GM12891 (cell line): ENCODE results near the gene DOCK6. TPM values are rescaled to one million over a fixed set of nuclear protein-coding genes. Genes with fewer than 3 reads are reported as not detected.

Experiments
- DNase-seq: peaks from one replicate; pipeline ENCODE4 v3.0.0; 2011; ENCODE audit warnings: low spot score; ENCODE audit not compliant: insufficient read length
- FAIRE-seq: peaks from 2 replicates; lab custom pipeline; 2011; peaks lifted over from hg19 to GRCh38; lab: Jason Lieb, UNC
- PAX5 ChIP-seq: IDR thresholded peaks from 2 replicates; pipeline ENCODE4 v1.6.1; 2011; ENCODE audit warnings: low read length, moderate library complexity, mild to moderate bottlenecking; ENCODE audit not compliant: insufficient read depth, severe bottlenecking
- POLR2A ChIP-seq: IDR thresholded peaks from 2 replicates; pipeline ENCODE4 v1.6.1; 2011; ENCODE audit warnings: low read depth, low read length, control low read depth
- POLR2AphosphoS5 ChIP-seq: IDR thresholded peaks from 2 replicates; pipeline ENCODE4 v1.6.1; 2011; ENCODE audit warnings: low read depth, low read length, control low read depth
- POU2F2 ChIP-seq: IDR thresholded peaks from 2 replicates; pipeline ENCODE4 v1.6.1; 2011; ENCODE audit warnings: low read depth, mild to moderate bottlenecking, control low read depth, low read length, moderate library complexity
- SPI1 ChIP-seq: IDR thresholded peaks from 2 replicates; pipeline ENCODE4 v1.6.1; 2011; ENCODE audit warnings: low read depth, low read length, control low read depth
- TAF1 ChIP-seq: IDR thresholded peaks from 2 replicates; pipeline ENCODE4 v1.6.1; 2011; ENCODE audit warnings: low read depth, low read length, control low read depth
- polyA plus RNA-seq: library from polyadenylated mRNA; unstranded; fragments of >200 nt; gene quantifications from one replicate; pipeline ENCODE4 v1.2.1, GENCODE V29; 2012; ENCODE audit warnings: low read depth, missing spikeins, inconsistent platforms; ENCODE audit not compliant: missing spikeins

DOCK6 gene
- polyA plus RNA-seq, result 11.7 TPM

GRCh38 chr19:11261971-11262839 is at the start of gene DOCK6:
Gene DOCK6 (minus strand): TSS chr19:11262524. CDS start chr19:11262440, 84 bp downstream.
- TF ChIP-seq TAF1 (no peak), POLR2A (no peak), PAX5 (no peak), POLR2AphosphoS5 (no peak), POU2F2 (no peak)
- FAIRE-seq, result no peak
- peak; percentile 63 for DNase-seq

GRCh38 chr19:11306337-11306736 is 44.0 kb upstream of the DOCK6 start:
- no peak for DNase-seq
- FAIRE-seq, result no peak
- TF ChIP-seq PAX5, result no peak

DNA sequence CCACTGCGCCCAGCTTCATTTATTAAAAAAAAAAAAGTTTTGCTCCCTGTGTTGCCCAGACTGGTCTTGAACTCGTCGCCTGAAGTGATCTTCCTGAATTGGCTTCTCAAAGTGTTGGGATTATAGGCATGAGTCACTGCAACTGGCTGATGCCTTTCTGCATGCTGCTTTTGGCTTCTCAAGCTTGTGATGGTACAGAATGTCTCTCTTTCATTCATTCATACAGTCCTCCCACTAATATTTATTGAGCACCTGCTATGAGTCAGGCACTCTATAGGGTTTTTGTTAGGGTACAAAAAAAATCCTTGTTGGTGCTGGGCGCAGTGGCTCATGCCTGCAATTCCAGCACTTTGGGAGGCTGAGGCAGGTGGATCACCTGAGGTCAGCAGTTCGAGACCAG is 42.6 kb upstream of the DOCK6 start:
- FAIRE-seq (no peak), DNase-seq (no peak)
- no peak for TF ChIP-seq POLR2AphosphoS5
- no peak for TF ChIP-seq POLR2A
- TF ChIP-seq TAF1, result no peak
- no peak for TF ChIP-seq SPI1
- no peak for TF ChIP-seq POU2F2
- no peak for TF ChIP-seq PAX5

DNA sequence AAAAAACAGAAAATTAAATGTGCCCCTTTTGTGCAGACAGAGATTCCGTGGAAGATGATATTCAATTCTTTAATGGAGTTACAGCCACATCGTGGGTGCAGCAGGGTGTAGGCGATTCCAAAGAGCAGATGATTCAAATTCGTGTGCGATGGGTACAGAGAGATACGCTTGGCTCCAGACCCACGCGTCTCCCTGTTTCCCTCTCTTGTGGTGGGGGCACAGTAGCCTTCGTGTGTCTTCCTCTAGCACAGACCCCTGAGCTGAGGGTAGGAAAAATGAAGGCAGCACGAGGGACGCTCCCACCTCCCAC is 38.4 kb upstream of the DOCK6 start:
- no peak for FAIRE-seq
- DNase-seq, result no peak
- no peak for TF ChIP-seq SPI1

DNA sequence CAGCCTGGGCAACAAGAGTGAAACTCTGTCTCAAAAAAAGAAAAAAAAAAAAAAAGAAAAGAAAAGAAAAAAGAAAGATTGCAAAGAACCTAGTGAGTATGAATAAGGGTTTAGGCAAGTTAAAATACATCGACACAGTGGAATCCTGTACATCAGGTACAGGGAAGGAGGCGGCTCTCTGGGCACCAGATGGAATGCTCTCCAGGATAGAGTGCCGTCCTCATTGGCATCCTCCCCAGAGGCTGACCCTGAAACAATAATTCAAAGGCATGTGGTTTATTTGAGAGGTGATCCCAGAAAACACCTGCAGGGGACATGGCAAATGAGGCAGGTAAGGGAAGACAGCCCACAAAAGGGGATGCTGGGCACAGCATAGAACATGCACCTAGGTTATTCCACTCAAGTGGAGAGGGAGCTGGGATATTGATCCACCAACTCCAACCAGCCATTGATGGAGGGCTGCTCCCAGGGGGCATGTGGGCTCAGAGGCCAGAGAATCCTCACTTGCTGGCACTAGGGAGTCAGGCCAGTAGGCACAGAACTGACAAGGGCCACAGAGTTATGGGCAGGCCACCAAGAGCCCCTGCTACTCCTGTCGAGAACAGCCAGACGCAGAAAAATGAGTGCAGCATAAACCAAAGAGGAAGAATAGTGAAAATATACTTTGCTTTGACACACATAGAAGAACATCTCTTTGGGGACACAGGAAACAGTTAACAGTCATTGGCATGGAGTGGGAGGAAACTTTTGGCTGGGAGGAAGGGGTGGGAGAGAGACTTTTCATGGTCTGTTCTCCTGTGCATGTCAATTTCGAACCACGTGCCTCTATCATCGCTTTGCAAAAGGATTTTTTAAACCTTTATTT is 37.9 kb upstream of the DOCK6 start:
- FAIRE-seq, result no peak
- DNase-seq, result no peak
- TF ChIP-seq POU2F2 (no peak), PAX5 (no peak), POLR2AphosphoS5 (no peak), SPI1 (no peak), POLR2A (no peak), TAF1 (no peak)

DNA sequence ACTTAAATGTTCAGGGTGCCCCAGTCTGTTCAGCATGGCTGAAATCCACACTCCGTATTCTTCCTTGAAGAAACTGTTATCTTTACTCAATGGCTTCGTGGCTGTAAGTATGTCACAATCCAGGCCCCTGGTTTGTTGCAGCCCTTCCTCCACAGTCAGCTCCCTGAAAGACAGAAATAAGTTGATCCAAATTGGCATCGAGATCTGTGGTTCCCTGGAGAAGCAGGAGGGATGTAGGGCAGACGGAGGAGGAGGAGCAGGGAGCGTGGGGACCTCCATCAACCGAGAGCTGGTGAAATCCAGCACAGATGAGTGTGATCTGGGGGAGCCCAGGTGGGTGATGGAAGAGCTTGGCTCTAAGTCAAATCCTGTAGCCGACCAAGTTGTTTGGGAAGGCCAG is 33.9 kb upstream of the DOCK6 start:
- FAIRE-seq (no peak), DNase-seq (no peak)
- TF ChIP-seq SPI1, result no peak
- no peak for TF ChIP-seq POLR2A
- no peak for TF ChIP-seq PAX5
- TF ChIP-seq TAF1, result no peak
- no peak for TF ChIP-seq POU2F2
- TF ChIP-seq POLR2AphosphoS5, result no peak

DNA sequence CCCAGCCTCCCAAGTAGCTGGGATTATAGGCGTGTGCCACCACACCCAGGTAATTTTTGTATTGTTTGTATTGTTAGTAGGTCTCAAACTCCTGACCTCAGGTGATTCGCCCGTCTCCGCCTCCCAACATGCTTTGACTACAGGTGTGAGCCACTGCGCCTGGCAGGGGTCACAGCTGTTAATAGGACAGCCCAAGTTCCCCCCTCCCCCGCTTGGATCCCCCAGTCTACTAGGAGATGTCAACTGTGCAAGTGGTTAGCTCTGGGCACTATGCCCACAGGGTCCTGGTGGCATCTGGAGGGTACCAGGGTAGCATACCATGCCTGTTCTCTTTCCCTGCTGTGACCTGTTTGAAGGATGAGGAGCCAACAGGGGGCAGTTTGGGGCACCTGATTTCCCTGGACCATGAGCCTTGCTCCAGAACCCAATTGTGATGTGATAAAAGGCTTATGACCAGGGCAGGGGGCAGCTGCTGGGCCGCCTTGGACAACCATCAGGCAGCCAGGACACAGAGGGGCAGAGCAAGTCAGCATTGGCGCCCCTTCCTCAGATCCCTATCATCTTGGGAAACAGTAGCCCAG is 33.4 kb upstream of the DOCK6 start, which contains the start of gene TSPAN16:
TSS of gene TSPAN16 (plus strand) at position 496 of the 581 bp plus-strand sequence. CDS start 138 bp downstream, outside the sequence.
- DNase-seq (no peak), FAIRE-seq (no peak)
- no peak for TF ChIP-seq POLR2AphosphoS5
- TF ChIP-seq SPI1, result no peak
- TF ChIP-seq TAF1, result no peak
- TF ChIP-seq POLR2A, result no peak

GRCh38 chr19:11295180-11295579 is 32.9 kb upstream of the DOCK6 start:
- FAIRE-seq (no peak), DNase-seq (no peak)
- TF ChIP-seq TAF1 (no peak), POLR2A (no peak), POU2F2 (no peak), SPI1 (no peak), POLR2AphosphoS5 (no peak), PAX5 (no peak)

DNA sequence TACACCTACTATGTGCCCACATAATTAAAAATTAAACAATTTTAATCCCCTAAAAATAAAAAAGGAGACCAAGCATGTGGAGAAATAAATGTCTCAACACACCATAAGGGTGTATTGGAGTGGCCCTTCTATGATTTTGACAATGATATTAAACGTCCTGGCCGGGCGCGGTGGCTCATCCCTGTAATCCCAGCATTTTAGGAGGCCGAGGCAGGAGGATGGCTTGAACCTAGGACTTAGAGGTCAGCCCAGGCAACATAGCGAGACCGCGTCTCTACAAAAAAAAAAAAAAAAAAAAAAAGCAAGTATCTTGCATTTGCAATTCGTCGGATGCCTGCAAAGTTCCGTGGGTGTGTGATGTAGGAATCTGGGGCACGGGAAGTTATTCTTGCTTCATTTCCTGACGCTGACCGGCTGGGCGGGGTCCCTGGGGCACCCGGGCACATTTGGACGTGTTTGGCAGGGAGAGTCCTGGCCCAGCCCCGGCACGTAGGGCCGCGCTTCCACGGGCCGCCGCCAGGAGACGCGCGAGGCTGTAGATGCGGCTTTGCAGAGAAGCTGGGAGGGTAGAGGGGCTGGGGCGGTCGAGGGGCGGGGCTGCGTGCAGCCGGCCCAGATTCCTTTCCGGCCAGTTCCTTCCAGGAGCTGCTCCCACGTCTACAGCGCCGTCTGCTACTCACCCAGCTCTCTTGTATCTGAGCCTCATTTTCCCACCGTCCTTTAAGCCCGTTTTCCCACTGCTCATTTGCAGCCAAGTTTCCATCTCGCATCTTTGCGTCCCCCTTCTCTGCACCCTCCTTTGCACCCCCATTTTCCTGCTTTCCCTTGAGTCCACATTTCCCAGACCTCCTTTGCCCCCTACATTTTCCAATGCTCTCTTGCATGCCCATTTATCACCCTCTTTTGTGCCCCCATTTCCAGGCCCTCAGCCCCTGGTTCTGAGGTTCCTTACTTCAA is 31.4 kb upstream of the DOCK6 start:
- TF ChIP-seq POU2F2 (no peak; the same call in 1 of the 2 replicates), POLR2AphosphoS5 (no peak), TAF1 (no peak), SPI1 (no peak), PAX5 (no peak), POLR2A (no peak)
- FAIRE-seq (peak; percentile 93), DNase-seq (peak; percentile 86)
